Endothelial cell of umbilical vein (primary cell): Measurements from ENCODE around the gene MACROH2A1. TPM values are rescaled to one million over a fixed set of nuclear protein-coding genes. Genes with fewer than 3 reads are reported as not detected.

Source experiments
- BruUV-seq: library from RNA; stranded (reverse); fragments of 400-500 nt; replicated peaks from 2 replicates; lab custom pipeline; 2021; lab: Mats Ljungman, UMichigan
- CTCF ChIA-PET: fragments of 300-600, 350-600 bp; sonication (Branson Sonifier 250); formaldehyde crosslinking; loops from one replicate; lab custom pipeline; 2021; ENCODE audit warnings: antibody characterized with exemption, inconsistent platforms; lab: Charles Lee
- POLR2A ChIA-PET: fragments of 300-600, 350-600 bp; sonication (Branson Sonifier 250); formaldehyde crosslinking; loops from one replicate; lab custom pipeline; 2021; ENCODE audit warnings: antibody characterized with exemption, inconsistent platforms; lab: Charles Lee
- DNase-seq: peaks from one replicate; pipeline ENCODE4 v3.0.0-alpha.2; 2011; ENCODE audit warnings: low read depth, low spot score
- FAIRE-seq: peaks from 2 replicates; lab custom pipeline; 2011; peaks lifted over from hg19 to GRCh38; lab: Jason Lieb, UNC
- H2AFZ ChIP-seq: 2 replicates; pipeline ENCODE4 v1.6.0; 2012; ENCODE audit warnings: low read depth, low read length, control low read depth, inconsistent platforms
- H3K27ac ChIP-seq: 2 replicates; pipeline ENCODE4 v1.5.1; 2011; ENCODE audit warnings: low read depth, mild to moderate bottlenecking, control low read depth, low read length, moderate library complexity; ENCODE audit not compliant: insufficient read depth
- H3K27me3 ChIP-seq, 2 experiments: 2 replicates each; pipeline versions ENCODE4 v1.6.0 to v1.6.1; 2011; ENCODE audit warnings: low read length in 2 of 2, mixed read lengths in 1 of 2; ENCODE audit not compliant: control insufficient read depth in 2 of 2, insufficient read depth in 2 of 2
- H3K36me3 ChIP-seq, 2 experiments: 2 replicates in 1 of 2; 3 replicates in 1 of 2; pipeline ENCODE4 v1.5.1; 2011; ENCODE audit warnings: low read length in 2 of 2, mild to moderate bottlenecking in 1 of 2, moderate library complexity in 1 of 2; ENCODE audit not compliant: control insufficient read depth in 2 of 2, insufficient read depth in 2 of 2; ENCODE audit errors: extremely low read depth in 1 of 2
- H3K4me1 ChIP-seq: 3 replicates; pipeline ENCODE4 v1.5.1; 2011; ENCODE audit warnings: mild to moderate bottlenecking, low read length; ENCODE audit not compliant: control insufficient read depth, insufficient read depth; ENCODE audit errors: extremely low read depth
- H3K4me2 ChIP-seq: 2 replicates; pipeline ENCODE4 v1.6.1; 2011; ENCODE audit warnings: low read length, control low read depth, mixed read lengths; ENCODE audit not compliant: insufficient read depth
- H3K4me3 ChIP-seq, 3 experiments: fragments of 200-600 bp in 1 of 3; sonication (generic), shearing (Covaris generic) in 1 of 3; replicated peaks in 1 of 3; 2 replicates each; pipeline ENCODE4 v1.5.1; 2011 to 2016; ENCODE audit warnings: control low read depth in 3 of 3, low read length in 3 of 3, mild to moderate bottlenecking in 2 of 3, inconsistent platforms in 1 of 3, low read depth in 1 of 3, moderate library complexity in 1 of 3; ENCODE audit not compliant: insufficient read depth in 1 of 3
- H3K79me2 ChIP-seq: 2 replicates; pipeline ENCODE4 v1.6.0; 2012; ENCODE audit warnings: low read length, inconsistent platforms; ENCODE audit not compliant: control insufficient read depth, insufficient read depth
- H3K9ac ChIP-seq: replicated peaks from 2 replicates; pipeline ENCODE3; 2011; ENCODE audit warnings: low read length, control low read depth; ENCODE audit not compliant: insufficient read depth; ENCODE audit errors: extremely low read depth
- H3K9me1 ChIP-seq: replicated peaks from 3 replicates; pipeline ENCODE4 v1.6.0; 2011; ENCODE audit warnings: mild to moderate bottlenecking, low read length; ENCODE audit not compliant: control insufficient read depth, insufficient read depth; ENCODE audit errors: extremely low read depth
- H3K9me3 ChIP-seq: replicated peaks from 2 replicates; pipeline ENCODE4 v1.5.1; 2012; ENCODE audit warnings: low read length, inconsistent platforms; ENCODE audit not compliant: control insufficient read depth, insufficient read depth
- H4K20me1 ChIP-seq: replicated peaks from 2 replicates; pipeline ENCODE3; 2011; ENCODE audit warnings: mild to moderate bottlenecking, low read length; ENCODE audit not compliant: control insufficient read depth, insufficient read depth; ENCODE audit errors: extremely low read depth
- CTCF ChIP-seq, 2 donors: IDR thresholded peaks; 1 replicate in 1 of 2; 2 replicates in 1 of 2; pipeline ENCODE4 v1.5.1; 2011; ENCODE audit warnings: low read length in 2 of 2, mild to moderate bottlenecking in 2 of 2, moderate library complexity in 2 of 2, control low read depth in 1 of 2, inconsistent platforms in 1 of 2, low read depth in 1 of 2; ENCODE audit not compliant: insufficient read depth in 1 of 2; ENCODE audit errors: extremely low read depth in 1 of 2
- EZH2 ChIP-seq: IDR thresholded peaks from 2 replicates; pipeline ENCODE4 v1.6.1; 2012; ENCODE audit warnings: borderline replicate concordance, low read depth, mild to moderate bottlenecking, moderate library complexity, low read length, inconsistent platforms; ENCODE audit not compliant: severe bottlenecking
- FOS ChIP-seq: IDR thresholded peaks from 2 replicates; pipeline ENCODE4 v1.6.1; 2011; ENCODE audit warnings: mild to moderate bottlenecking, low read length, moderate library complexity, borderline replicate concordance; ENCODE audit not compliant: insufficient read depth
- GATA2 ChIP-seq: IDR thresholded peaks from 2 replicates; pipeline ENCODE4 v1.7.0; 2011; ENCODE audit warnings: low read depth, mild to moderate bottlenecking, moderate library complexity, mixed read lengths, low read length; ENCODE audit not compliant: insufficient read length, insufficient read depth
- JUN ChIP-seq: IDR thresholded peaks from 2 replicates; pipeline ENCODE4 v1.6.1; 2011; ENCODE audit warnings: borderline replicate concordance, low read depth; ENCODE audit not compliant: insufficient read length, insufficient read depth
- MAX ChIP-seq: IDR thresholded peaks from 2 replicates; pipeline ENCODE4 v1.6.1; 2011; ENCODE audit not compliant: insufficient read depth, insufficient read length
- MYC ChIP-seq: IDR thresholded peaks from one replicate; pipeline ENCODE4 v1.6.1; 2011; ENCODE audit warnings: mild to moderate bottlenecking, low read depth, low read length
- POLR2A ChIP-seq: IDR thresholded peaks from 2 replicates; pipeline ENCODE4 v1.6.1; 2012; ENCODE audit warnings: low read depth, mild to moderate bottlenecking, control low read depth, low read length
- POLR2AphosphoS5 ChIP-seq: IDR thresholded peaks from 2 replicates; pipeline ENCODE4 v1.6.1; 2012; ENCODE audit warnings: low read depth, mild to moderate bottlenecking, control low read depth, low read length, moderate library complexity; ENCODE audit not compliant: insufficient read depth
- dilution Hi-C: fragments of 300-500 bp; cut with MboI; formaldehyde crosslinking; loops from one replicate; pipeline ENCODE4 v1.15.0; 2019; ENCODE audit warnings: low sequenced_read_pairs; ENCODE audit not compliant: extremely low pct_ligation_motif_present
- intact Hi-C: fragments of 100-400 bp; cut with micrococcal nuclease; formaldehyde crosslinking; loops from one replicate; pipeline ENCODE4 v1.10.0; 2022
- polyA plus RNA-seq, 4 experiments: library from polyadenylated mRNA; depleted of rRNA in 3 of 4; stranded (reverse) in 3 of 4; unstranded in 1 of 4; fragments of >200 nt; gene quantifications; 2 replicates each; pipeline versions ENCODE4 v1.2.1 to v1.2.3, GENCODE V29; 2011 to 2012; ENCODE audit warnings: missing spikeins in 1 of 4
- total RNA-seq: library from RNA; stranded (reverse); gene quantifications from 2 replicates; pipeline ENCODE4 v1.2.3, GENCODE V29; 2021

The MACROH2A1 gene
- total and polyA plus RNA-seq, 2 donors (not counting 3 experiments of a cell fraction or from before 2014, with no cell fraction given) = 89.3 to 147 TPM

GRCh38 chr5:135388860-135389435, 10.1 kb downstream of the MACROH2A1 start:
- FAIRE-seq (no peak), DNase-seq (no peak)
- intact Hi-C loops = no loop called here
- Histone ChIP-seq H4K20me1 (peaks cover 6% of the 10 kb centered on the region), H3K36me3 (peaks cover 7 to 21% of the 10 kb centered on the region in 2 experiments), H3K9me3 (no peaks in the 10 kb centered on the region), H2AFZ (no peak overlapping the region), H3K27me3 (no peaks in the 10 kb centered on the region), H3K27ac (no peak overlapping the region), H3K4me2 (no peak overlapping the region), H3K9ac (no peak overlapping the region), H3K4me1 (peaks cover 21% of the 10 kb centered on the region), H3K4me3 (no peak overlapping the region), H3K9me1 (no peaks in the 10 kb centered on the region), H3K79me2 (peaks cover 72% of the 10 kb centered on the region)
- no peak for TF ChIP-seq FOS
- TF ChIP-seq EZH2 = no peak
- TF ChIP-seq MYC = no peak
- TF ChIP-seq JUN = no peak
- no peak for TF ChIP-seq GATA2
- TF ChIP-seq CTCF (IDR thresholded peaks at IDR 0.05; ENCODE audit: extremely low read depth in 1 of 2, insufficient read depth in 1 of 2, low read depth in 1 of 2, low read length in 2 of 2) = no peak
- no peak for TF ChIP-seq MAX
- TF ChIP-seq POLR2A = no peak
- TF ChIP-seq POLR2AphosphoS5 = no peak
- ChIA-PET CTCF (interaction anchor here (1.5 kb wide), 1 partner anchor 19 kb away, joined by 3 read pairs; no protein-coding TSS in a partner anchor), POLR2A (no interaction called here)
- dilution Hi-C loops = no loop called here
- BruUV-seq = no TSS peak
